Adipocyte (in vitro differentiated cells): ENCODE measurements around the gene SPSB2.
"Not testable (repeated sequence)": the region's sequence is repeated elsewhere in the genome, so short reads cannot be mapped to it uniquely, and the experiment has no call there.

Experiments
- DNase-seq: peaks from one replicate; pipeline ENCODE4 v3.0.0-alpha.2; 2015; ENCODE audit warnings: low read depth
- H3K27me3 ChIP-seq: replicated peaks from 2 replicates; pipeline ENCODE4 v1.7.0; 2013; ENCODE audit warnings: mild to moderate bottlenecking, low read length, moderate library complexity; ENCODE audit not compliant: control insufficient read depth, insufficient read depth
- H3K36me3 ChIP-seq: 2 replicates; pipeline ENCODE4 v1.7.0; 2013; ENCODE audit warnings: low read length, mild to moderate bottlenecking, moderate library complexity; ENCODE audit not compliant: control insufficient read depth, insufficient read depth, severe bottlenecking
- H3K4me1 ChIP-seq: 2 replicates; pipeline ENCODE4 v1.7.0; 2013; ENCODE audit warnings: mild to moderate bottlenecking, low read length, moderate library complexity; ENCODE audit not compliant: control insufficient read depth, insufficient read depth
- H3K4me3 ChIP-seq: 2 replicates; pipeline ENCODE4 v1.7.0; 2013; ENCODE audit warnings: mild to moderate bottlenecking, low read length, moderate library complexity
- H3K9ac ChIP-seq: 2 replicates; pipeline ENCODE4 v1.7.0; 2013; ENCODE audit warnings: mild to moderate bottlenecking, low read length, moderate library complexity
- H3K9me3 ChIP-seq: 2 replicates; pipeline ENCODE4 v1.7.0; 2013; ENCODE audit warnings: mild to moderate bottlenecking, low read length, moderate library complexity; ENCODE audit not compliant: control insufficient read depth

Gene SPSB2

DNA sequence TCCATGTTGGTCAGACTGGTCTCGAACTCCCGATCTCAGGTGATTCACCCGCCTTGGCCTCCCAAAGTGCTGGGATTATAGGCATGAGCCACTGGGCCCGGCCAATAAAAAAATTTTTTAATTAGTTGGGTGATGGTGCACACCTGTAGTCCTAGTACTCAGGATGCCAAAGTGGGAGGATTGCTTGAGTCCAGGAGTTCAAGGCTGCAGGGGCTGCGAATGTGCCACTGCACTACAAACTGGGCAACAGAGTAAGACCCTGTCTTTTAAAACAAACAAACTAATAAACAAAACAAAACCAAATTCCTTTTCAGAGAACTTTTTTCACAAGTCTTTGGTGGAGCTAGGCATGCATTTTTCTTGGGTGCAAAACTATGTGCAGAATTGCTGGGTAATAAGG lies 10.1 kb upstream of the SPSB2 start:
- no peaks in the 10 kb centered on the region for H3K4me1 ChIP-seq
- DNase-seq = no peak
- H3K27me3 ChIP-seq = no peaks in the 10 kb centered on the region
- no peaks in the 10 kb centered on the region for H3K9me3 ChIP-seq
- H3K36me3 ChIP-seq = peaks cover 3% of the 10 kb centered on the region
- H3K9ac ChIP-seq = no peak overlapping the region
- no peak overlapping the region for H3K4me3 ChIP-seq

GRCh38 chr12:6879824-6880223 lies 6.7 kb upstream of the SPSB2 start:
- not testable (repeated sequence) for H3K4me3 ChIP-seq, H3K9me3 ChIP-seq, H3K9ac ChIP-seq, H3K27me3 ChIP-seq, DNase-seq, H3K36me3 ChIP-seq, H3K4me1 ChIP-seq

DNA sequence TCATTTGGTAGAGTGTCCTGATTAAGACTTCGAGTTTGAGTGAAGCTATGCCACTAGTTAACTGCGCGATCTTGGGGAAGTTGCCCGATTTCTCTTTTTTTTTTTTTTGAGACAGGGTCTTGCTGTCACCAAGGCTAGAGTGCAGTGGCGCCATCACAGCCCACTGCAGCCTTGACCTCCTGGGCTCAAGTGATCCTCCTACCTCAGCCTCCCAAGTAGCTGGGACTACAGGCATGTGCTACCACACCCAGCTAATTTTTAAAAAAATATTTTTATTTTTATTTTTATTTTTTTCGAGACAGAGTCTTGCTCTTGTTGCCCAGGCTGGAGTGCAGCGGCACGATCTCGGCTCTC lies 889 bp upstream of the SPSB2 start:
- DNase-seq, H3K9me3 ChIP-seq, H3K27me3 ChIP-seq: not testable (repeated sequence)
- Histone ChIP-seq H3K9ac (peak overlapping the region; percentile 98), H3K4me3 (peak overlapping the region; percentile 85), H3K4me1 (peaks cover 26% of the 10 kb centered on the region), H3K36me3 (peaks cover 22% of the 10 kb centered on the region)

GRCh38 chr12:6872073-6873048 lies 742 bp downstream of the SPSB2 start:
- Histone ChIP-seq H3K36me3 (peaks cover 22% of the 10 kb centered on the region), H3K9ac (peak overlapping the region; percentile 98), H3K4me3 (peak overlapping the region; percentile 85), H3K27me3 (no peaks in the 10 kb centered on the region), H3K9me3 (no peaks in the 10 kb centered on the region), H3K4me1 (peaks cover 35% of the 10 kb centered on the region)
- peak; percentile 94 for DNase-seq

DNA sequence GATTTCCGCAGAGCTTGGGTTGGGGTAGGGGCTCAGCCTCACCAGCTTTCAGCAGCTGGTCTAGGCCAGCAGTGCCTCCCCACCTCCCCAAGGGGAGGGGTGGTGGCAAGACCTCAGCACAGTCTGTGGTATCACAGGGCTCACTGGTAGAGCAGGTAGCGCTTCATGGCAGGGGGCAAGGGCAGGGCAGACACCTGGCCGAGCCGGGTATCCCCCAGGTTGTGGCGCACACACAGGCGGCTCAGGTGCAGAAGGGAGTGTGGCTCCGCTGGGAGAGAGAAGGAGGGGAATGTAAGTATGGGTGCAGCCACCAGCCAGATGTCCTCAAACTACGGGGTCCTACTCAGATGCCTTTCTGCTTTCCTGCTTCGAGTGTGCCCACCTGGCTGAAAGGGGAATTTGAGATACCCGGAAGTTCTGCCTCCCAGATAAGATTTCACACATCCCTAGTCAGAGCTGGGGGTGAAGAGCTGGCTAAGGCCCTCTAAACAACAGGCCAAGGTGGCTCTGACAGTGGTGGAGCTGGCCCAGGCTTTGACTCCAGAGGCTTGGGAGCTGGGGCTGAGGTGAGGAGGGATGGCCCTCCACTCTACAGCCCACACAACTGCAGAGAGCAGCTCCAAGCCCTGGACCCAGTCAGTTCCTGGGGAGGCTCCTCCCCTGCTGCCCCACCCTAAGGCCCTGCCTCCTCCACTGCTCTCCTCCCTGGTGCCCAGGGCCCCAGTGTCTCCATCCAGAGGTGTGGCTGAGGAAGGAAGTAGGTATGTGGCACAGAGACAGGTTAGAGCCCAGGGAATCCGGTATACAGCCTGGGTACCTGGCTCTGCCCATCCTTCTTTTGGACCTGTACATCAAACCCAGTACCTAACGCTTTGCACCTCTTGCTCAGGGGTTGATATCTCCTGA lies 1.8 kb downstream of the SPSB2 start:
- H3K36me3 ChIP-seq = peaks cover 22% of the 10 kb centered on the region
- no peaks in the 10 kb centered on the region for H3K27me3 ChIP-seq
- H3K9ac ChIP-seq = peak overlapping the region; percentile 98
- peaks cover 42% of the 10 kb centered on the region for H3K4me1 ChIP-seq
- H3K9me3 ChIP-seq = no peaks in the 10 kb centered on the region
- peak overlapping the region; percentile 85 for H3K4me3 ChIP-seq
- DNase-seq = peak; percentile 44

DNA sequence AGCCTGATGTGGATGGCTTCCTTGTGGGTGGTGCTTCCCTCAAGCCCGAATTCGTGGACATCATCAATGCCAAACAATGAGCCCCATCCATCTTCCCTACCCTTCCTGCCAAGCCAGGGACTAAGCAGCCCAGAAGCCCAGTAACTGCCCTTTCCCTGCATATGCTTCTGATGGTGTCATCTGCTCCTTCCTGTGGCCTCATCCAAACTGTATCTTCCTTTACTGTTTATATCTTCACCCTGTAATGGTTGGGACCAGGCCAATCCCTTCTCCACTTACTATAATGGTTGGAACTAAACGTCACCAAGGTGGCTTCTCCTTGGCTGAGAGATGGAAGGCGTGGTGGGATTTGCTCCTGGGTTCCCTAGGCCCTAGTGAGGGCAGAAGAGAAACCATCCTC lies 2.8 kb downstream of the SPSB2 start:
- Histone ChIP-seq H3K9ac (peak overlapping the region; percentile 98), H3K36me3 (peaks cover 29% of the 10 kb centered on the region), H3K4me1 (peaks cover 43% of the 10 kb centered on the region)
- not testable (repeated sequence) for DNase-seq, H3K4me3 ChIP-seq, H3K27me3 ChIP-seq, H3K9me3 ChIP-seq

GRCh38 chr12:6869049-6870021 lies 3.8 kb downstream of the SPSB2 start:
- peak; percentile 87 for DNase-seq

GRCh38 chr12:6868211-6869048 lies 4.7 kb downstream of the SPSB2 start:
- no peak for DNase-seq
- no peaks in the 10 kb centered on the region for H3K9me3 ChIP-seq
- peak overlapping the region; percentile 98 for H3K9ac ChIP-seq
- H3K27me3 ChIP-seq = no peaks in the 10 kb centered on the region
- H3K4me3 ChIP-seq = peak overlapping the region; percentile 88
- peaks cover 47% of the 10 kb centered on the region for H3K36me3 ChIP-seq
- peaks cover 41% of the 10 kb centered on the region for H3K4me1 ChIP-seq

More at GRCh38 chr12:6869049-6870021, 3.8 kb downstream of the SPSB2 start:
- Histone ChIP-seq H3K4me3 (peak overlapping the region; percentile 88), H3K9ac (peak overlapping the region; percentile 98), H3K27me3 (no peaks in the 10 kb centered on the region), H3K36me3 (peaks cover 39% of the 10 kb centered on the region), H3K4me1 (peaks cover 43% of the 10 kb centered on the region), H3K9me3 (no peaks in the 10 kb centered on the region)

DNA sequence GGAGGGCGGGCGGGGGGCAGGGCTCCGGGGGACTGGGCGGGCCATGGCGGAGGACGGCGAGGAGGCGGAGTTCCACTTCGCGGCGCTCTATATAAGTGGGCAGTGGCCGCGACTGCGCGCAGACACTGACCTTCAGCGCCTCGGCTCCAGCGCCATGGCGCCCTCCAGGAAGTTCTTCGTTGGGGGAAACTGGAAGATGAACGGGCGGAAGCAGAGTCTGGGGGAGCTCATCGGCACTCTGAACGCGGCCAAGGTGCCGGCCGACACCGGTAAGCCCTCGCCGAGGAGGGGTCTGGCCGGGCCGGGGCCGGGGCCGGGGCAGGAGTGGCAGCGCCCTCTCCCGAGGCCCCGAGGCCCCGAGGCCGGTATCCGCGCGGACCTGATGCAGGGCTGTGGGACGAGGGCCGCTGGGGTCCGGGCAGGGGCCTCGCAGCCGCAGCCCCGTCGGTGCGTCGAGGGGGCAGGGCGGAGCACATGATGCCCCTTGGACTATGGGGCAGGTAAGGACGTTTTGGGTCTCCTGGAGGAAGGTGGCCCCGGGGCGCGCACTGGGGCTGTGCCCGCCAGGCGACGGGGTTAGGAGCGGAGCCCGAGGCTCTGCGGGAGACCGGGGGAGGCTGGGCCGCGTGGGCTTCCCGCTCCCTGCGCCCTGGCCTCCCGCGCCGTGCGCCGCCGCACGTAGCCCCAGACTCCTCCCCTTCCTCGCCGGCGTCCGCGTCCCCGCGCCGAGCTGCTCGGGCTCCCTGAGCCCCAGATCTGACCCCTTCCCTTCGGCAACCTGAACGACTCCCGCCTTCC lies 5.5 kb downstream of the SPSB2 start, which contains the start of gene TPI1:
Gene TPI1 (plus strand): TSS at position 119 of the 798 bp plus-strand sequence. CDS start 36 bp downstream, at position 155.
- Histone ChIP-seq H3K27me3 (no peaks in the 10 kb centered on the region), H3K36me3 (peaks cover 55% of the 10 kb centered on the region), H3K9ac (peak within 1 kb of the TSS; percentile 98), H3K9me3 (no peaks in the 10 kb centered on the region), H3K4me3 (peak within 1 kb of the TSS; percentile 88), H3K4me1 (peaks cover 41% of the 10 kb centered on the region)
- peak; percentile 92 for DNase-seq
